ENCODE data around the gene KRT33B. TPM values are rescaled to one million over a fixed set of nuclear protein-coding genes. Genes with fewer than 3 reads are reported as not detected.
"Not testable (repeated sequence)": the region's sequence is repeated elsewhere in the genome, so short reads cannot be mapped to it uniquely, and the experiment has no call there.

The KRT33B gene
- total and polyA plus RNA-seq, 11 donors = not detected

DNA sequence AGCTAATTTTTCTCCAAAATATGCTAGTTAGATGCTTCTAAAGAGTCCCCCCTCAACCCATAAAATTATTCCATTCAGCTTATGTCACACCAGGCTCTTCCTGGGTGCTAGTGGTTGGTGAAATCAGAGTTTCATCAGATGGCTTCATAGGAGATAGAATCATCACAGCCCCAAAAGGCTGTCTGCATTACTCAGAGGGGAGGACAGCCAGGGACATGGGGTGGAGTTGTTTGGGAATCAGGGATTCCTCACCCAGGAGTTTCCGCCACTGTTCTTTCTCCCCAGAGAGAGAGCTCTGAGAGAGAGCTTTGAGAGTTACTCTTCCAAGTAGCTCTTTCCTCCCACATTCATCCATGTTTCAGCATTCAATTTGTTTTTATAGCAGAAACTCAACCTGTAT lies 12.8 kb upstream of the KRT33B start:
- Histone ChIP-seq H3K27me3 (peaks cover 0 to 8% (median 0%) of the 10 kb centered on the region in 9 donors), H3K9me3 (peaks cover 0 to 26% (median 14%) of the 10 kb centered on the region in 12 donors), H3K4me3 (no peak overlapping the region), H3K27ac (no peak overlapping the region), H3K4me1 (no peaks in the 10 kb centered on the region), H3K36me3 (no peaks in the 10 kb centered on the region)
- DNase-seq (no peak), ATAC-seq (no peak)
- intact Hi-C loops (cut with DNase I) = no loop called here
- no peak for TF ChIP-seq POLR2A (IDR thresholded peaks at IDR 0.05)
- TF ChIP-seq, protein P1, sequence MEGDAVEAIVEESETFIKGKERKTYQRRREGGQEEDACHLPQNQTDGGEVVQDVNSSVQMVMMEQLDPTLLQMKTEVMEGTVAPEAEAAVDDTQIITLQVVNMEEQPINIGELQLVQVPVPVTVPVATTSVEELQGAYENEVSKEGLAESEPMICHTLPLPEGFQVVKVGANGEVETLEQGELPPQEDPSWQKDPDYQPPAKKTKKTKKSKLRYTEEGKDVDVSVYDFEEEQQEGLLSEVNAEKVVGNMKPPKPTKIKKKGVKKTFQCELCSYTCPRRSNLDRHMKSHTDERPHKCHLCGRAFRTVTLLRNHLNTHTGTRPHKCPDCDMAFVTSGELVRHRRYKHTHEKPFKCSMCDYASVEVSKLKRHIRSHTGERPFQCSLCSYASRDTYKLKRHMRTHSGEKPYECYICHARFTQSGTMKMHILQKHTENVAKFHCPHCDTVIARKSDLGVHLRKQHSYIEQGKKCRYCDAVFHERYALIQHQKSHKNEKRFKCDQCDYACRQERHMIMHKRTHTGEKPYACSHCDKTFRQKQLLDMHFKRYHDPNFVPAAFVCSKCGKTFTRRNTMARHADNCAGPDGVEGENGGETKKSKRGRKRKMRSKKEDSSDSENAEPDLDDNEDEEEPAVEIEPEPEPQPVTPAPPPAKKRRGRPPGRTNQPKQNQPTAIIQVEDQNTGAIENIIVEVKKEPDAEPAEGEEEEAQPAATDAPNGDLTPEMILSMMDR (IDR thresholded peaks at IDR 0.05) = no peak
- WGBS, 4 donors = 74 to 91% (median 87%) methylated on average over 1 of the region's 1 CpG

DNA sequence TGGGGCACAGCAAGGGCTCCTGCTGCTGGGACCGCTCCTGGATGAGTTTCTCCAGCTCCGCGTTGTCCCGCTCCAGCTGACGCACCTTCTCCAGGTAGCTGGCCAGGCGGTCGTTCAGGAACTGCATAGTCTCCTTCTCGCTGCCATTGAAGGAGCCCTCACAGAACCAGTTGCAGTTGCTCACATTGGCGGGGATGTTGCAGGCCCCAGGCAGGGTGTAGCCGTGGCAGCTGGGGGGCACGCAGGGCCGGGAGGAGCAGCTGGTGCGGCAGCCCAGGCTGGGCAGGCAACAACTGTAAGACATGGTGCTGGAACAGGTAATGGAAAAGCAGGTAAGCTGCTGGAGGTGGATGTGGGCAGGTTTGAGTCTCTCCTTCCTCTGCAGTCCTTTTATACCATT lies 12.3 kb upstream of the KRT33B start, which contains the start of gene KRT34:
KRT34 (minus strand) TSS at position 364 of the 400 bp plus-strand sequence; CDS start at position 304, 60 bp downstream.
- ATAC-seq, H3K36me3 ChIP-seq: not testable (repeated sequence)

DNA sequence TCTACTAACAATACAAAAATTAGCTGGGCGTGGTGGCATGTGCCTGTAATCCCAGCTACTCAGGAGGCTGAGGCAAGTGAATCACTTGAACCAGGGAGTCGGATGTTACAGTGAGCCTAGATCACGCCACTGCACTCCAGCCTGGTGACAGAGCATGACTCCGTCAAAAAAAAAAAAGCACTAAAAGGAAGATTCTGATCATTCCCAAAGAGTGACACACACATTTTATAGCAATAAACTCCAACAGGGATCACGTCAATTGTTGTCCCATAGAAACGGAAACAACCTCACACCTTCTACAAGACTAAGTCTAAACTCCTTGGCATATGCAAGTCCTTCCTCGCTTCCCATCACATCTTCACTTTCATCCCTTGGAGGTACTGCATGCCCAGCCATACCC lies 10.5 kb upstream of the KRT33B start:
- intact Hi-C loops (cut with DNase I); H3K27ac ChIP-seq; ATAC-seq; H3K4me3 ChIP-seq; H3K9me3 ChIP-seq; H3K36me3 ChIP-seq; DNase-seq; H3K27me3 ChIP-seq; H3K4me1 ChIP-seq: not testable (repeated sequence)
- 83 to 92% (median 89%) methylated on average over 7 of the region's 7 CpGs for WGBS, 4 donors

More for the DNA sequence above, 12.3 kb upstream of the KRT33B start, which contains the start of gene KRT34:
- H3K4me1 ChIP-seq; H3K27ac ChIP-seq; DNase-seq; H3K4me3 ChIP-seq; H3K27me3 ChIP-seq; intact Hi-C loops (cut with DNase I): not testable (repeated sequence)
- H3K9me3 ChIP-seq = peaks cover 0 to 21% (median 12%) of the 10 kb centered on the region in 12 donors
- 87 to 90% (median 89%) methylated on average over 12 to 13 of the region's 13 CpGs for WGBS, 4 donors

DNA sequence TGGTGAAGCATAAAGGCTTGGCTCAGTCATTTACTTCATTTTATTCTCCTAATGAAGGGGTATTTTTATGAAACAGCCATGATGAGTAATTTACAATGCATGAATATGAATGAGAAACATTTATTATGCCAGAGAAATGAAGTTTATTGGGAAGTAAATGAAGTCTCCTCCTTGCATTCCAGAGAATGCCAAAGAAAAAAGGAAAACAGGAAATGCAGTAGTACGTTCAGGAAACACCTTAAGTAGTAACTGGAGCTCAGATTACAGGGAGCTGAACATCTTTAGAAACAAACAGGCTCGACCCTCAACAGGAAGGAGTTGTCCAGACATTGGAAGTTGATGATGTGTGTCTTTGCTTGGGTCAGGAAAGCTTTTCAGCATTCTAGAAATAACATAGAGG lies 7.9 kb upstream of the KRT33B start:
- WGBS, 4 donors = 18 to 29% (median 24%) methylated on average over 2 of the region's 2 CpGs
- Histone ChIP-seq H3K27me3 (peaks cover 0 to 9% (median 0%) of the 10 kb centered on the region in 9 donors), H3K9me3 (peaks cover 0 to 4% (median 0%) of the 10 kb centered on the region in 12 donors), H3K27ac (no peak overlapping the region), H3K4me1 (no peaks in the 10 kb centered on the region), H3K36me3 (no peaks in the 10 kb centered on the region), H3K4me3 (no peak overlapping the region)
- DNase-seq (no peak), ATAC-seq (no peak)
- TF ChIP-seq, protein P1 (IDR thresholded peaks at IDR 0.05) = no peak
- TF ChIP-seq POLR2A (IDR thresholded peaks at IDR 0.05) = no peak
- intact Hi-C loops (cut with DNase I) = no loop called here

DNA sequence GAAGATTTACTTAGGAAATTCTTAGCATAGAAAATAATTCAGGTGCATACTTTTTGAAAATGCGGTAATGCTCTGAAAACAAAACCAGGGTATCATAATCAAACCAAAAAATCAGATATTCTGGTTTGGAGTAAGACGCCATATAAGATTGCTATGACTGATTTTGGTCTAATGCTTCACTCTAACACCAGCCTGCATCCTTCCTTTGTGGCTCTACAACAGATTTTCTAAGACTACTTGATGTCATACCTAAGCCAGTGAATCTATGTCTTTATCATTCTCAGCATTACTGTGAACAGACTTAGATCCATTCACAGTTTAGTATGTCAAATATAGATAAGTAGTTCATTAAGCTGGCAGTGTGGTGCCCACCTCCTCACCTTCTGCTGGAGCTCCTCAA lies 590 bp downstream of the KRT33B start:
- Histone ChIP-seq H3K36me3 (no peaks in the 10 kb centered on the region), H3K4me1 (no peaks in the 10 kb centered on the region), H3K27ac (no peak overlapping the region), H3K9me3 (no peaks in the 10 kb centered on the region), H3K4me3 (no peak overlapping the region), H3K27me3 (peaks cover 0 to 6% (median 0%) of the 10 kb centered on the region in 9 donors)
- TF ChIP-seq, protein P1 (IDR thresholded peaks at IDR 0.05) = no peak
- no peak for TF ChIP-seq POLR2A (IDR thresholded peaks at IDR 0.05)
- no peak for DNase-seq
- WGBS, 4 donors = 88 to 94% (median 92%) methylated on average over 2 of the region's 2 CpGs
- no peak for ATAC-seq
- intact Hi-C loops (cut with DNase I) = no loop called here

All from heart left ventricle (tissue), 16 donors.